Esophagus muscularis mucosa (tissue), 4 donors: ENCODE measurements around the gene RBFOX2. TPM values are rescaled to one million over a fixed set of nuclear protein-coding genes. Genes with fewer than 3 reads are reported as not detected.

Source experiments
- DNase-seq: peaks from one replicate; pipeline ENCODE4 v3.0.0-alpha.2; 2017; ENCODE audit errors: extremely low spot score
- H3K27ac ChIP-seq, 4 donors: fragments of 200-600 bp; sonication (generic); replicated peaks in 1 of 4; 1 replicate in 3 of 4; 2 replicates in 1 of 4; pipeline ENCODE4 v1.5.1; 2016 to 2019; ENCODE audit warnings: mild to moderate bottlenecking in 1 of 4
- H3K27me3 ChIP-seq, 4 donors: fragments of 200-600 bp; sonication (generic); one replicate each; pipeline versions ENCODE4 v1.5.1 to v1.6.0; 2016 to 2019
- H3K36me3 ChIP-seq, 4 donors: fragments of 200-600 bp; sonication (generic); one replicate each; pipeline ENCODE4 v1.5.1; 2016 to 2019
- H3K4me1 ChIP-seq, 4 donors: fragments of 200-600 bp; sonication (generic); one replicate each; pipeline ENCODE4 v1.5.1; 2016 to 2019
- H3K4me3 ChIP-seq, 4 donors: fragments of 200-600 bp; sonication (generic); 1 replicate in 2 of 4; 2 replicates in 2 of 4; pipeline ENCODE4 v1.5.1; 2016 to 2019; ENCODE audit warnings: mild to moderate bottlenecking in 4 of 4, moderate library complexity in 1 of 4
- H3K9me3 ChIP-seq, 4 donors: fragments of 200-600 bp; sonication (generic); 1 replicate in 3 of 4; 2 replicates in 1 of 4; pipeline ENCODE4 v1.5.1; 2016 to 2019
- CTCF ChIP-seq, 3 experiments: fragments of 200-600 bp in 2 of 3; fragments of 450-650 bp in 1 of 3; sonication (generic) in 2 of 3; IDR thresholded peaks; one replicate each; pipeline ENCODE4 v1.5.1; 2017 to 2019; ENCODE audit warnings: antibody characterized with exemption in 3 of 3, mild to moderate bottlenecking in 2 of 3, moderate library complexity in 1 of 3
- EP300 ChIP-seq: sonication (generic); formaldehyde crosslinking; IDR thresholded peaks from one replicate; pipeline ENCODE4 v1.6.1; 2017; ENCODE audit warnings: antibody characterized with exemption
- POLR2A ChIP-seq: fragments of 450-650 bp; IDR thresholded peaks from one replicate; pipeline ENCODE4 v1.6.1; 2017; ENCODE audit warnings: antibody characterized with exemption, moderate library complexity, mild to moderate bottlenecking, low read depth
- POLR2AphosphoS5 ChIP-seq, 2 donors: sonication (generic); formaldehyde crosslinking; IDR thresholded peaks; one replicate each; pipeline ENCODE4 v1.6.1; 2017; ENCODE audit warnings: antibody characterized with exemption in 2 of 2
- WGBS: methylation state at CpG from one replicate; pipeline ENCODE4 v1.1.5; 2018; 5-methylcytosine and 5-hydroxymethylcytosine counted together
- intact Hi-C: fragments of 100-400 bp; cut with DNase I; formaldehyde crosslinking; loops from one replicate; pipeline ENCODE4 v1.15.1; 2023
- total RNA-seq, 4 donors: library from RNA; depleted of rRNA; stranded (reverse); fragments of >200 nt; gene quantifications; one replicate each; pipeline versions ENCODE4 v1.1.0 to v1.2.1, GENCODE V29; 2016

Gene RBFOX2
- total RNA-seq, 4 donors from 2014 or later, result 113 to 179 (median 155) TPM

GRCh38 chr22:35955546-35955945, 73.1 kb downstream of the RBFOX2 start:
- Histone ChIP-seq H3K27ac (no peak overlapping the region), H3K36me3 (no peaks in the 10 kb centered on the region), H3K4me3 (no peak overlapping the region), H3K9me3 (no peaks in the 10 kb centered on the region), H3K27me3 (no peaks in the 10 kb centered on the region), H3K4me1 (peaks cover 11 to 51% (median 48%) of the 10 kb centered on the region in 4 donors)
- WGBS, result 93% methylated on average over 7 of the region's 7 CpGs
- no peak for TF ChIP-seq EP300
- no peak for TF ChIP-seq POLR2AphosphoS5 (IDR thresholded peaks at IDR 0.05)
- TF ChIP-seq POLR2A, result no peak
- no peak for TF ChIP-seq CTCF (IDR thresholded peaks at IDR 0.05)
- DNase-seq, result no peak
- intact Hi-C loops, result no loop called here

- Histone ChIP-seq H3K27me3 (no peaks in the 10 kb centered on the region), H3K36me3 (no peaks in the 10 kb centered on the region), H3K27ac (peak overlapping the region in 2 of 4 donors; percentile 12 to 48), H3K4me1 (peaks cover 0 to 33% (median 30%) of the 10 kb centered on the region in 4 donors), H3K9me3 (no peaks in the 10 kb centered on the region), H3K4me3 (no peak overlapping the region)
- no peak for DNase-seq
- no peak for TF ChIP-seq POLR2A
- no peak for TF ChIP-seq POLR2AphosphoS5 (IDR thresholded peaks at IDR 0.05)
- no peak for TF ChIP-seq EP300
- TF ChIP-seq CTCF (IDR thresholded peaks at IDR 0.05), result no peak
- intact Hi-C loops, result no loop called here
Measured at GRCh38 chr22:35952576-35952975, 76.0 kb downstream of the RBFOX2 start.

GRCh38 chr22:35950262-35950661, 78.4 kb downstream of the RBFOX2 start:
- TF ChIP-seq POLR2A (no peak), EP300 (no peak), POLR2AphosphoS5 (IDR thresholded peaks at IDR 0.05) (no peak), CTCF (IDR thresholded peaks at IDR 0.05) (no peak)
- no peak for DNase-seq
- WGBS, result 88% methylated on average over 2 of the region's 2 CpGs
- no peak overlapping the region for H3K27ac ChIP-seq
- H3K36me3 ChIP-seq, result no peaks in the 10 kb centered on the region
- no peak overlapping the region for H3K4me3 ChIP-seq
- intact Hi-C loops, result no loop called here
- no peaks in the 10 kb centered on the region for H3K27me3 ChIP-seq
- H3K4me1 ChIP-seq, result peaks cover 0 to 32% (median 23%) of the 10 kb centered on the region in 4 donors
- no peaks in the 10 kb centered on the region for H3K9me3 ChIP-seq

GRCh38 chr22:35949243-35949642, 79.4 kb downstream of the RBFOX2 start:
- Histone ChIP-seq H3K36me3 (no peaks in the 10 kb centered on the region), H3K9me3 (no peaks in the 10 kb centered on the region), H3K4me3 (no peak overlapping the region), H3K27ac (no peak overlapping the region), H3K4me1 (peaks cover 0 to 39% (median 27%) of the 10 kb centered on the region in 4 donors), H3K27me3 (no peaks in the 10 kb centered on the region)
- TF ChIP-seq CTCF (IDR thresholded peaks at IDR 0.05) (no peak), POLR2AphosphoS5 (IDR thresholded peaks at IDR 0.05) (no peak), EP300 (no peak), POLR2A (no peak)
- intact Hi-C loops, result loop anchor here (5.0 kb wide), 1 partner anchor 88 kb away; no protein-coding TSS in a partner anchor
- DNase-seq, result no peak
- 97% methylated on average over 3 of the region's 3 CpGs for WGBS

GRCh38 chr22:35947794-35948425, 80.7 kb downstream of the RBFOX2 start:
- TF ChIP-seq POLR2AphosphoS5 (IDR thresholded peaks at IDR 0.05) (no peak), POLR2A (no peak), CTCF (IDR thresholded peaks at IDR 0.05) (no peak), EP300 (no peak)
- peaks cover 0 to 40% (median 26%) of the 10 kb centered on the region in 4 donors for H3K4me1 ChIP-seq
- no peaks in the 10 kb centered on the region for H3K27me3 ChIP-seq
- no peaks in the 10 kb centered on the region for H3K9me3 ChIP-seq
- H3K36me3 ChIP-seq, result no peaks in the 10 kb centered on the region
- intact Hi-C loops, result loop anchor here (5.0 kb wide), 1 partner anchor 89 kb away; no protein-coding TSS in a partner anchor
- WGBS, result 90% methylated on average over 5 of the region's 5 CpGs
- H3K4me3 ChIP-seq, result no peak overlapping the region
- no peak overlapping the region for H3K27ac ChIP-seq
- DNase-seq, result no peak
